HFFc6 (cell line): ENCODE results near the gene C10orf120. TPM values are rescaled to one million over a fixed set of nuclear protein-coding genes. Genes with fewer than 3 reads are reported as not detected.

ENCODE experiments used
- DNase-seq: peaks from one replicate; pipeline ENCODE4 v3.0.0-alpha.2; 2018
- H3K27ac Mint-ChIP-seq: 2 replicates; pipeline ENCODE4 v1.8.0; 2020; ENCODE audit warnings: mild to moderate bottlenecking, mixed read lengths
- H3K27me3 Mint-ChIP-seq: 2 replicates; pipeline ENCODE4 v1.8.0; 2021; ENCODE audit warnings: mild to moderate bottlenecking, moderate library complexity, mixed read lengths; ENCODE audit not compliant: insufficient read depth
- H3K36me3 Mint-ChIP-seq: 2 replicates; pipeline ENCODE4 v1.8.0; 2021; ENCODE audit warnings: low read depth, mixed read lengths
- H3K4me1 Mint-ChIP-seq: 2 replicates; pipeline ENCODE4 v1.8.0; 2020; ENCODE audit warnings: low read depth, mixed read lengths
- H3K4me3 Mint-ChIP-seq: 2 replicates; pipeline ENCODE4 v1.8.0; 2020; ENCODE audit warnings: mild to moderate bottlenecking, moderate library complexity, mixed read lengths
- H3K9me3 Mint-ChIP-seq: 2 replicates; pipeline ENCODE4 v1.8.0; 2020; ENCODE audit warnings: mild to moderate bottlenecking, mixed read lengths
- total RNA-seq, 6 experiments: library from RNA; stranded (reverse); fragmentation: NEBNext Ultra II Directional; extraction: Animal tissue kit (Norgen Biotek cat#: 25700); gene quantifications; 2 replicates in 1 of 6; 3 replicates in 5 of 6; pipeline ENCODE4 v1.2.3, GENCODE V29; 2021
- TF ChIP-seq, protein P1 (sequence below): fragments of 200-600 bp; sonication (generic); IDR thresholded peaks from 2 replicates; pipeline ENCODE4 v1.5.0; 2021; ENCODE audit warnings: antibody characterized with exemption, mild to moderate bottlenecking

Gene C10orf120
- total RNA-seq, 6 experiments from 2014 or later: not detected

- no peaks in the 10 kb centered on the region; the same call in 1 of the 2 replicates for H3K27me3 Mint-ChIP-seq
These were observed 13.6 kb upstream of the C10orf120 start for GRCh38 chr10:122713091-122713885.

DNA sequence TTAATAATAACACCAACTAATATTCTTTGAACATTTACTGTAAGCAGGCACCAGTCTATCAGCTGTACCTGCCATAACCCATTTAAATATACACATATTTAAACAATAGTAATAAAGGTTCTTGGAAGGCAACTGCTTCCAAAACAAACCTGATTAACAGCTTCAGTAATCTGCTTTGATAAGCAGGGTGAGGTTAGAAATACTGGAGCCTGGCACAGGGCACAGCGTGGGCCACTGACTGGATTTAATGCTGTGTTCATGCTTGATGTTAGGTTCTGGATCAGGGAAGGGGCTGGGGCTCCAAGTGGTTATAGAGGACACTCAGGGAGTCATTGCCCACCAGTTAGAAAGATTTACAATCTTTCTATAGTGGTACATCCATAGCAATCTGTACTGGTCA, 10.9 kb upstream of the C10orf120 start:
- no peaks in the 10 kb centered on the region; the same call in 1 of the 2 replicates for H3K27me3 Mint-ChIP-seq
- H3K36me3 Mint-ChIP-seq: no peaks in the 10 kb centered on the region
- H3K27ac Mint-ChIP-seq: no peak overlapping the region
- no peak for DNase-seq
- H3K9me3 Mint-ChIP-seq: no peaks in the 10 kb centered on the region
- no peaks in the 10 kb centered on the region for H3K4me1 Mint-ChIP-seq
- H3K4me3 Mint-ChIP-seq: no peak overlapping the region
- TF ChIP-seq, protein P1, sequence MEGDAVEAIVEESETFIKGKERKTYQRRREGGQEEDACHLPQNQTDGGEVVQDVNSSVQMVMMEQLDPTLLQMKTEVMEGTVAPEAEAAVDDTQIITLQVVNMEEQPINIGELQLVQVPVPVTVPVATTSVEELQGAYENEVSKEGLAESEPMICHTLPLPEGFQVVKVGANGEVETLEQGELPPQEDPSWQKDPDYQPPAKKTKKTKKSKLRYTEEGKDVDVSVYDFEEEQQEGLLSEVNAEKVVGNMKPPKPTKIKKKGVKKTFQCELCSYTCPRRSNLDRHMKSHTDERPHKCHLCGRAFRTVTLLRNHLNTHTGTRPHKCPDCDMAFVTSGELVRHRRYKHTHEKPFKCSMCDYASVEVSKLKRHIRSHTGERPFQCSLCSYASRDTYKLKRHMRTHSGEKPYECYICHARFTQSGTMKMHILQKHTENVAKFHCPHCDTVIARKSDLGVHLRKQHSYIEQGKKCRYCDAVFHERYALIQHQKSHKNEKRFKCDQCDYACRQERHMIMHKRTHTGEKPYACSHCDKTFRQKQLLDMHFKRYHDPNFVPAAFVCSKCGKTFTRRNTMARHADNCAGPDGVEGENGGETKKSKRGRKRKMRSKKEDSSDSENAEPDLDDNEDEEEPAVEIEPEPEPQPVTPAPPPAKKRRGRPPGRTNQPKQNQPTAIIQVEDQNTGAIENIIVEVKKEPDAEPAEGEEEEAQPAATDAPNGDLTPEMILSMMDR: no peak

More at GRCh38 chr10:122713091-122713885, 13.6 kb upstream of the C10orf120 start:
- DNase-seq: no peak
- no peaks in the 10 kb centered on the region for H3K36me3 Mint-ChIP-seq
- TF ChIP-seq, protein P1: no peak
- no peaks in the 10 kb centered on the region for H3K4me1 Mint-ChIP-seq
- H3K9me3 Mint-ChIP-seq: no peaks in the 10 kb centered on the region
- H3K4me3 Mint-ChIP-seq: no peak overlapping the region
- no peak overlapping the region for H3K27ac Mint-ChIP-seq

- no peak for DNase-seq
- Mint-ChIP-seq H3K4me3 (no peak overlapping the region), H3K36me3 (no peaks in the 10 kb centered on the region), H3K27ac (no peak overlapping the region), H3K9me3 (no peaks in the 10 kb centered on the region), H3K4me1 (no peaks in the 10 kb centered on the region), H3K27me3 (no peaks in the 10 kb centered on the region; the same call in 1 of the 2 replicates)
- TF ChIP-seq, protein P1: no peak
These were observed 10.3 kb upstream of the C10orf120 start for GRCh38 chr10:122709971-122710370.

DNA sequence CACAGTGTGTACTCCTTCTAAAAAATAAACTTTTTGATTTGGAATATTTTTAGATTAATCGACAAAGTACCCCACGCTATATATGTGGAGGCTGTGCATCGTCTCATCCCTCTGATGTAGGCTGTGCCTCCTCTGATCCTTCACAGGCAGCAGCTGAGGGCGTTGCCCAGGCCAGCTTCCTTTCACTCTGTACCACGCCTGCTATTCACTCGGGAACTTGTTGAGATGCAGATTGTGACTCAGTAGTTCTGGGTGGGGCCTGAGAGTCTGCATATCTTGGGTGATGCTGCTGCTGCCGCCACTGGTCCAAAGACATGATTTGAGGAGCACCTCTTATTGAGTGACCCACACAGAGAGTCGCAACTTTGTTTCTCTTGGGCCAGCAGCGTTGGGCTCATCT, 7.9 kb upstream of the C10orf120 start:
- no peaks in the 10 kb centered on the region for H3K36me3 Mint-ChIP-seq
- no peaks in the 10 kb centered on the region for H3K4me1 Mint-ChIP-seq
- no peak overlapping the region for H3K27ac Mint-ChIP-seq
- H3K27me3 Mint-ChIP-seq: no peaks in the 10 kb centered on the region; the same call in none of the 2 replicates
- no peak for DNase-seq
- H3K9me3 Mint-ChIP-seq: no peaks in the 10 kb centered on the region
- TF ChIP-seq, protein P1: no peak
- no peak overlapping the region for H3K4me3 Mint-ChIP-seq

GRCh38 chr10:122706947-122707346, 7.3 kb upstream of the C10orf120 start:
- TF ChIP-seq, protein P1: no peak
- no peak for DNase-seq
- no peaks in the 10 kb centered on the region for H3K4me1 Mint-ChIP-seq
- no peaks in the 10 kb centered on the region for H3K36me3 Mint-ChIP-seq
- no peak overlapping the region for H3K27ac Mint-ChIP-seq
- H3K9me3 Mint-ChIP-seq: no peaks in the 10 kb centered on the region
- H3K27me3 Mint-ChIP-seq: no peaks in the 10 kb centered on the region; the same call in none of the 2 replicates
- no peak overlapping the region for H3K4me3 Mint-ChIP-seq
